ENCODE data around the gene PRKCH.

DNA sequence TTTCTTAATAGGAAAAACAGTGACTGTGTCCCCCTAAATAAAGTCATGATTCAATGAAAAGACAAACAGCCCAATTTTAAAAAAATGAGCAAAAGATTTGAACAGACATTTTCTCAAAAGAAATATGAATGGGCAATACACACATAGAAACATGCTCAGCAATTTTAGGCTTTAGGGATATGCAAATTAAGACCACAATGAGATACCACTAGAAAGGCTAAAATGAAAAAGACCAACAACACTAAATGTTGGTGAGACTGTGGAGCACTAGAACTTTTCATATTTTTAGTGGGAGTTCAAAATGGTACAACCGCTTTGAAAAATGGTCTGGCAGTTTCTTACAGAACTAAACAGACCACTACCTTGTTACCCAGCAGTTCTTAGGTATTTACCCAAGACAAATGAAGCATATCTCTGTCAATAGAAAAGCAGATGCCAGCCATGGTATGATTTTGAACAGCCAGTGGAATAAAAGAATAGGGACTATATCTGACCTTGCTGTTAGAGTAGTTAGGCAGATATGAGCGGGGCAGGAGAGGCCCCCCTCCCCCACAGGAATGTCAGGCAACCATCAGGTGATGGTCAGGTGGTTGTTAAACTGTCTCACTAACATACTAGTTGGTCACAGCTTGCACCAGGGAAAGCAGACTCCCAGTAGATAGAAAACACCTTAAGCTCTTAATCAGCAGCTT is 108.8 kb downstream of the PRKCH start:
- TF ChIP-seq, protein P1, sequence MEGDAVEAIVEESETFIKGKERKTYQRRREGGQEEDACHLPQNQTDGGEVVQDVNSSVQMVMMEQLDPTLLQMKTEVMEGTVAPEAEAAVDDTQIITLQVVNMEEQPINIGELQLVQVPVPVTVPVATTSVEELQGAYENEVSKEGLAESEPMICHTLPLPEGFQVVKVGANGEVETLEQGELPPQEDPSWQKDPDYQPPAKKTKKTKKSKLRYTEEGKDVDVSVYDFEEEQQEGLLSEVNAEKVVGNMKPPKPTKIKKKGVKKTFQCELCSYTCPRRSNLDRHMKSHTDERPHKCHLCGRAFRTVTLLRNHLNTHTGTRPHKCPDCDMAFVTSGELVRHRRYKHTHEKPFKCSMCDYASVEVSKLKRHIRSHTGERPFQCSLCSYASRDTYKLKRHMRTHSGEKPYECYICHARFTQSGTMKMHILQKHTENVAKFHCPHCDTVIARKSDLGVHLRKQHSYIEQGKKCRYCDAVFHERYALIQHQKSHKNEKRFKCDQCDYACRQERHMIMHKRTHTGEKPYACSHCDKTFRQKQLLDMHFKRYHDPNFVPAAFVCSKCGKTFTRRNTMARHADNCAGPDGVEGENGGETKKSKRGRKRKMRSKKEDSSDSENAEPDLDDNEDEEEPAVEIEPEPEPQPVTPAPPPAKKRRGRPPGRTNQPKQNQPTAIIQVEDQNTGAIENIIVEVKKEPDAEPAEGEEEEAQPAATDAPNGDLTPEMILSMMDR (IDR thresholded peaks at IDR 0.05): no peak
- no peak for TF ChIP-seq SIN3A (IDR thresholded peaks at IDR 0.05; ENCODE audit: borderline replicate concordance, insufficient read depth, low read depth, low read length)
- TF ChIP-seq TCF7L2 (IDR thresholded peaks at IDR 0.05; ENCODE audit: low read depth, low read length): no peak
- TF ChIP-seq POLR2AphosphoS5 (IDR thresholded peaks at IDR 0.05; ENCODE audit: low read depth, low read length): no peak
- TF ChIP-seq, protein P2, sequence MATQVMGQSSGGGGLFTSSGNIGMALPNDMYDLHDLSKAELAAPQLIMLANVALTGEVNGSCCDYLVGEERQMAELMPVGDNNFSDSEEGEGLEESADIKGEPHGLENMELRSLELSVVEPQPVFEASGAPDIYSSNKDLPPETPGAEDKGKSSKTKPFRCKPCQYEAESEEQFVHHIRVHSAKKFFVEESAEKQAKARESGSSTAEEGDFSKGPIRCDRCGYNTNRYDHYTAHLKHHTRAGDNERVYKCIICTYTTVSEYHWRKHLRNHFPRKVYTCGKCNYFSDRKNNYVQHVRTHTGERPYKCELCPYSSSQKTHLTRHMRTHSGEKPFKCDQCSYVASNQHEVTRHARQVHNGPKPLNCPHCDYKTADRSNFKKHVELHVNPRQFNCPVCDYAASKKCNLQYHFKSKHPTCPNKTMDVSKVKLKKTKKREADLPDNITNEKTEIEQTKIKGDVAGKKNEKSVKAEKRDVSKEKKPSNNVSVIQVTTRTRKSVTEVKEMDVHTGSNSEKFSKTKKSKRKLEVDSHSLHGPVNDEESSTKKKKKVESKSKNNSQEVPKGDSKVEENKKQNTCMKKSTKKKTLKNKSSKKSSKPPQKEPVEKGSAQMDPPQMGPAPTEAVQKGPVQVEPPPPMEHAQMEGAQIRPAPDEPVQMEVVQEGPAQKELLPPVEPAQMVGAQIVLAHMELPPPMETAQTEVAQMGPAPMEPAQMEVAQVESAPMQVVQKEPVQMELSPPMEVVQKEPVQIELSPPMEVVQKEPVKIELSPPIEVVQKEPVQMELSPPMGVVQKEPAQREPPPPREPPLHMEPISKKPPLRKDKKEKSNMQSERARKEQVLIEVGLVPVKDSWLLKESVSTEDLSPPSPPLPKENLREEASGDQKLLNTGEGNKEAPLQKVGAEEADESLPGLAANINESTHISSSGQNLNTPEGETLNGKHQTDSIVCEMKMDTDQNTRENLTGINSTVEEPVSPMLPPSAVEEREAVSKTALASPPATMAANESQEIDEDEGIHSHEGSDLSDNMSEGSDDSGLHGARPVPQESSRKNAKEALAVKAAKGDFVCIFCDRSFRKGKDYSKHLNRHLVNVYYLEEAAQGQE (IDR thresholded peaks at IDR 0.05; ENCODE audit: insufficient read depth in 1 of 2, low read depth in 2 of 2, low read length in 1 of 2): no peak

Measured in Panc1 (cell line).